GM23338 (cell line): ENCODE results near the gene GSX1. TPM values are rescaled to one million over a fixed set of nuclear protein-coding genes. Genes with fewer than 3 reads are reported as not detected.

ENCODE experiments used
- ATAC-seq: fragments of 200-7000 bp; cut with Tn5 transposase; 3 replicates; pipeline ENCODE4 v1.9.1; 2020
- DNase-seq: peaks from one replicate; pipeline ENCODE4 v3.0.0-alpha.2; 2015; ENCODE audit warnings: low spot score
- H2AFZ ChIP-seq: fragments of 200-600 bp; sonication (generic); 2 replicates; pipeline ENCODE4 v1.8.0; 2016; ENCODE audit warnings: antibody characterized with exemption, mild to moderate bottlenecking, moderate library complexity
- H3F3A ChIP-seq: fragments of 200-600 bp; sonication (generic); replicated peaks from 2 replicates; pipeline ENCODE4 v1.8.0; 2017; ENCODE audit warnings: antibody characterized with exemption, mixed run types, low read depth
- H3K27ac ChIP-seq: fragments of 200-600 bp; sonication (generic); 2 replicates; pipeline ENCODE4 v1.6.1; 2016; ENCODE audit warnings: low read depth
- H3K27me3 ChIP-seq: fragments of 200-600 bp; sonication (generic); 2 replicates; pipeline ENCODE4 v1.8.0; 2016; ENCODE audit warnings: mild to moderate bottlenecking, mixed run types, moderate library complexity; ENCODE audit not compliant: insufficient read depth
- H3K36me3 ChIP-seq: fragments of 200-600 bp; sonication (generic); 2 replicates; pipeline ENCODE4 v1.8.0; 2016; ENCODE audit warnings: mild to moderate bottlenecking; ENCODE audit not compliant: insufficient read depth
- H3K4me1 ChIP-seq: fragments of 200-600 bp; sonication (generic); 2 replicates; pipeline ENCODE4 v1.8.0; 2016; ENCODE audit warnings: mild to moderate bottlenecking, moderate library complexity; ENCODE audit not compliant: insufficient read depth
- H3K4me2 ChIP-seq: fragments of 200-600 bp; sonication (generic); 2 replicates; pipeline ENCODE4 v1.7.1; 2017; ENCODE audit warnings: mixed run types
- H3K4me3 ChIP-seq: fragments of 200-600 bp; sonication (generic); 2 replicates; pipeline ENCODE4 v1.6.1; 2016; ENCODE audit warnings: mixed run types
- H3K79me2 ChIP-seq: fragments of 200-600 bp; sonication (generic); replicated peaks from 2 replicates; pipeline ENCODE4 v1.8.0; 2017; ENCODE audit warnings: mild to moderate bottlenecking; ENCODE audit not compliant: insufficient read depth
- H3K9me2 ChIP-seq: fragments of 200-600 bp; sonication (generic); 2 replicates; pipeline ENCODE4 v1.8.0; 2017; ENCODE audit not compliant: insufficient read depth
- H4K20me1 ChIP-seq: fragments of 200-600 bp; sonication (generic); replicated peaks from 2 replicates; pipeline ENCODE4 v1.8.0; 2017; ENCODE audit warnings: mild to moderate bottlenecking; ENCODE audit not compliant: insufficient read depth
- H3K27ac Mint-ChIP-seq: 2 replicates; pipeline ENCODE4 v1.8.0; 2020; ENCODE audit warnings: inconsistent platforms, mild to moderate bottlenecking, moderate library complexity, mixed read lengths
- H3K27me3 Mint-ChIP-seq: 3 replicates; pipeline ENCODE4 v1.8.0; 2022; ENCODE audit warnings: low read depth, mild to moderate bottlenecking, moderate library complexity, mixed read lengths, inconsistent platforms; ENCODE audit not compliant: insufficient read depth, poor library complexity
- H3K36me3 Mint-ChIP-seq: 3 replicates; pipeline ENCODE4 v1.8.0; 2021; ENCODE audit warnings: low read depth, mild to moderate bottlenecking, inconsistent platforms, moderate library complexity, mixed read lengths
- H3K4me1 Mint-ChIP-seq: 3 replicates; pipeline ENCODE4 v1.8.0; 2020; ENCODE audit warnings: mild to moderate bottlenecking, inconsistent platforms, mixed read lengths
- H3K4me3 Mint-ChIP-seq: 3 replicates; pipeline ENCODE4 v1.8.0; 2021; ENCODE audit warnings: moderate library complexity, mild to moderate bottlenecking, inconsistent platforms, mixed read lengths
- H3K9me3 Mint-ChIP-seq: 3 replicates; pipeline ENCODE4 v1.8.0; 2020; ENCODE audit warnings: moderate library complexity, mild to moderate bottlenecking, inconsistent platforms, mixed read lengths
- CTCF ChIP-seq, 2 experiments: fragments of 200-600 bp in 1 of 2; sonication (generic) in 1 of 2; conservative IDR thresholded peaks; 2 replicates each; pipeline versions ENCODE4 v1.5.1 to v1.6.1; 2016 to 2017; ENCODE audit warnings: antibody characterized with exemption in 2 of 2, low read depth in 2 of 2, mild to moderate bottlenecking in 2 of 2, moderate library complexity in 1 of 2
- EZH2 ChIP-seq: fragments of 200-600 bp; sonication (generic); IDR thresholded peaks from one replicate; pipeline ENCODE4 v1.8.0; 2017; ENCODE audit warnings: antibody characterized with exemption, mild to moderate bottlenecking, low read depth; ENCODE audit not compliant: unreplicated experiment
- EZH2phosphoT487 ChIP-seq: fragments of 200-600 bp; sonication (generic); IDR thresholded peaks from one replicate; pipeline ENCODE4 v1.8.1; 2018; ENCODE audit warnings: antibody characterized with exemption; ENCODE audit not compliant: unreplicated experiment
- REST ChIP-seq: IDR thresholded peaks from one replicate; pipeline ENCODE4 v1.6.1; 2018; ENCODE audit warnings: antibody characterized with exemption; ENCODE audit not compliant: unreplicated experiment
- ZNF114 ChIP-seq: fragments of 250-450 bp; sonication (Bioruptor Pico); IDR thresholded peaks from 2 replicates; pipeline ENCODE4 v1.5.0; 2020; ENCODE audit warnings: mild to moderate bottlenecking, moderate library complexity
- ZNF331 ChIP-seq: fragments of 250-450 bp; sonication (Bioruptor Pico); IDR thresholded peaks from 2 replicates; pipeline ENCODE4 v1.5.0; 2020; ENCODE audit warnings: low read depth, mild to moderate bottlenecking, moderate library complexity
- polyA plus RNA-seq: library from polyadenylated mRNA; unstranded; fragments of >200 nt; fragmentation: Nextera tagmentation; extraction: Ambion mirVana; gene quantifications from 2 replicates; pipeline ENCODE4 v1.2.1, GENCODE V29; 2016
- total RNA-seq: library from RNA; depleted of rRNA; stranded (reverse); fragments of >200 nt; shearing (Covaris generic); gene quantifications from 2 replicates; pipeline ENCODE4 v1.2.3, GENCODE V29; 2014
- TF ChIP-seq, protein P1 (sequence below): IDR thresholded peaks from 2 replicates; pipeline ENCODE4 v1.6.1; 2016; ENCODE audit warnings: antibody characterized with exemption

GSX1 gene
- total and polyA plus RNA-seq, 2 experiments from 2014 or later: not detected

DNA sequence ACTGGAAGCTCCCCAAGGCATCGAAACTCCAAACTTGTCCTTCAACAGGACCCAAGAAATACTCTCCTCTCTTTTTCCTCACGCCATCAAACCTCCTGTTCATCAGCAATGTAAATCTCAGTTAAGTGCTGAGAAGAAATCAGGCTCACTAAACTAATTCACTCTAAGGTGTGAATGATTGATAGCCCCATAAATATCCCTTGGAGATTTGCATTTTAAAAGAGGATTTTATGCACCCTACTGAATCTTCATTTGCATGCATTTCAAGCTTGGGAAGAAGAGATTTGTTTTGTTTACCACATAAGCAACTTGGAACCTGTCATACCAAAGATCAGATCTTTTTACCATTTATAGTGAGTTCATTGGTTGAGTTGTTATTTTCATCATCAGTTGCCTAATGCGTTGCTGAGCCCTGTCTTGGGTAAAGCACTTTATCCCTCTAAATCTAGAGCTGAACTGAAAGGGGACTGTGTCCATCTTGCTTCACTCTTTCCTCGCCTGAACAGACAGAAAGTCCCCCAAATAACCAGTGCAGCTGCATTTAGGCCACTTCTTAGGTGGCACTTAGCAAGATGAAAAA, 40.2 kb upstream of the GSX1 start (continued):
- TF ChIP-seq, protein P1, sequence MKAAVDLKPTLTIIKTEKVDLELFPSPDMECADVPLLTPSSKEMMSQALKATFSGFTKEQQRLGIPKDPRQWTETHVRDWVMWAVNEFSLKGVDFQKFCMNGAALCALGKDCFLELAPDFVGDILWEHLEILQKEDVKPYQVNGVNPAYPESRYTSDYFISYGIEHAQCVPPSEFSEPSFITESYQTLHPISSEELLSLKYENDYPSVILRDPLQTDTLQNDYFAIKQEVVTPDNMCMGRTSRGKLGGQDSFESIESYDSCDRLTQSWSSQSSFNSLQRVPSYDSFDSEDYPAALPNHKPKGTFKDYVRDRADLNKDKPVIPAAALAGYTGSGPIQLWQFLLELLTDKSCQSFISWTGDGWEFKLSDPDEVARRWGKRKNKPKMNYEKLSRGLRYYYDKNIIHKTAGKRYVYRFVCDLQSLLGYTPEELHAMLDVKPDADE: no peak
- no peak for TF ChIP-seq REST
- no peak for TF ChIP-seq EZH2
- no peak for TF ChIP-seq ZNF331 (CRISPR knock-in tag)
- TF ChIP-seq EZH2phosphoT487: no peak
- TF ChIP-seq ZNF114: no peak

- peak overlapping the region; percentile 87 for H2AFZ ChIP-seq
- H3K9me2 ChIP-seq: no peaks in the 10 kb centered on the region
- Mint-ChIP-seq H3K27me3 (peaks cover 2% of the 10 kb centered on the region), H3K36me3 (no peaks in the 10 kb centered on the region), H3K9me3 (no peaks in the 10 kb centered on the region), H3K4me3 (no peak overlapping the region), H3K4me1 (no peaks in the 10 kb centered on the region; the same call in 2 of the 3 replicates), H3K27ac (no peak overlapping the region)
- no peaks in the 10 kb centered on the region for H3K36me3 ChIP-seq
- ATAC-seq: peak; percentile 56; the same call in 2 of the 3 replicates
- H3K4me2 ChIP-seq: no peak overlapping the region
- TF ChIP-seq CTCF (conservative IDR thresholded peaks at IDR 0.05; ENCODE audit: low read depth in 2 of 2): peak; percentile 16 to 53; a peak in 2 of 4 replicates
- TF ChIP-seq EZH2: no peak
- H3K27ac ChIP-seq: no peak overlapping the region
- peaks cover 12% of the 10 kb centered on the region for H3K27me3 ChIP-seq
- H3K4me1 ChIP-seq: no peaks in the 10 kb centered on the region; the same call in 1 of the 2 replicates
- no peaks in the 10 kb centered on the region for H3K79me2 ChIP-seq
- H3F3A ChIP-seq: no peaks in the 10 kb centered on the region
- DNase-seq: peak; percentile 40
- no peaks in the 10 kb centered on the region for H4K20me1 ChIP-seq
- H3K4me3 ChIP-seq: no peak overlapping the region
Observed at GRCh38 chr13:27765650-27766049, 26.6 kb upstream of the GSX1 start.
